Mucosa of rectum (tissue), 2 donors: Measurements from ENCODE around the gene TGM5.

Experiments
- H3K27ac ChIP-seq, 2 donors: one replicate each; pipeline ENCODE4 v1.7.0; 2013; ENCODE audit warnings: inconsistent platforms in 2 of 2, low read depth in 2 of 2, low read length in 2 of 2
- H3K27me3 ChIP-seq, 2 donors: one replicate each; pipeline ENCODE4 v1.7.0; 2013; ENCODE audit warnings: low read length in 2 of 2; ENCODE audit not compliant: control insufficient read depth in 2 of 2, insufficient read depth in 2 of 2
- H3K36me3 ChIP-seq, 2 donors: one replicate each; pipeline ENCODE4 v1.7.0; 2013; ENCODE audit warnings: low read length in 2 of 2; ENCODE audit not compliant: control insufficient read depth in 2 of 2, insufficient read depth in 2 of 2
- H3K4me1 ChIP-seq, 2 donors: one replicate each; pipeline ENCODE4 v1.7.0; 2013; ENCODE audit warnings: low read length in 2 of 2, mild to moderate bottlenecking in 1 of 2; ENCODE audit not compliant: control insufficient read depth in 2 of 2, insufficient read depth in 2 of 2
- H3K4me3 ChIP-seq, 2 donors: one replicate each; pipeline ENCODE4 v1.7.0; 2013; ENCODE audit warnings: low read length in 2 of 2
- H3K9ac ChIP-seq, 2 donors: one replicate each; pipeline ENCODE4 v1.7.0; 2013; ENCODE audit warnings: low read length in 2 of 2, low read depth in 1 of 2, mild to moderate bottlenecking in 1 of 2
- H3K9me3 ChIP-seq, 2 donors: one replicate each; pipeline ENCODE4 v1.7.0; 2013; ENCODE audit warnings: low read length in 2 of 2; ENCODE audit not compliant: control insufficient read depth in 2 of 2
- donor health status: healthy.
- donor health status: Normal muscosa, but diverticular disease.

The TGM5 gene

GRCh38 chr15:43210807-43211206, 55.9 kb downstream of the TGM5 start:
- H3K27ac ChIP-seq = no peak overlapping the region
- H3K36me3 ChIP-seq = no peaks in the 10 kb centered on the region
- H3K4me3 ChIP-seq = no peak overlapping the region
- H3K4me1 ChIP-seq = no peaks in the 10 kb centered on the region
- H3K9me3 ChIP-seq = no peaks in the 10 kb centered on the region
- peaks cover 0 to 2% of the 10 kb centered on the region in 2 donors for H3K27me3 ChIP-seq
- H3K9ac ChIP-seq = no peak overlapping the region

GRCh38 chr15:43210172-43210745, 56.5 kb downstream of the TGM5 start:
- Histone ChIP-seq H3K27ac (no peak overlapping the region), H3K9ac (no peak overlapping the region), H3K36me3 (no peaks in the 10 kb centered on the region), H3K27me3 (peaks cover 0 to 2% of the 10 kb centered on the region in 2 donors), H3K4me1 (no peaks in the 10 kb centered on the region), H3K4me3 (no peak overlapping the region), H3K9me3 (no peaks in the 10 kb centered on the region)

- Histone ChIP-seq H3K27ac (no peak overlapping the region), H3K9ac (no peak overlapping the region), H3K36me3 (no peaks in the 10 kb centered on the region), H3K4me1 (no peaks in the 10 kb centered on the region), H3K27me3 (peaks cover 0 to 2% of the 10 kb centered on the region in 2 donors), H3K4me3 (no peak overlapping the region), H3K9me3 (no peaks in the 10 kb centered on the region)
These were observed 57.5 kb downstream of the TGM5 start for GRCh38 chr15:43209059-43209824.

GRCh38 chr15:43208052-43209002, 58.4 kb downstream of the TGM5 start:
- Histone ChIP-seq H3K27me3 (peaks cover 0 to 2% of the 10 kb centered on the region in 2 donors), H3K4me3 (no peak overlapping the region), H3K27ac (no peak overlapping the region), H3K36me3 (no peaks in the 10 kb centered on the region), H3K9me3 (no peaks in the 10 kb centered on the region), H3K4me1 (no peaks in the 10 kb centered on the region), H3K9ac (no peak overlapping the region)

GRCh38 chr15:43207024-43207423, 59.7 kb downstream of the TGM5 start:
- Histone ChIP-seq H3K27ac (no peak overlapping the region), H3K27me3 (peaks cover 0 to 2% of the 10 kb centered on the region in 2 donors), H3K4me3 (no peak overlapping the region), H3K4me1 (no peaks in the 10 kb centered on the region), H3K9me3 (no peaks in the 10 kb centered on the region), H3K9ac (no peak overlapping the region), H3K36me3 (no peaks in the 10 kb centered on the region)

- Histone ChIP-seq H3K9me3 (no peaks in the 10 kb centered on the region), H3K9ac (no peak overlapping the region), H3K27ac (no peak overlapping the region), H3K4me1 (no peaks in the 10 kb centered on the region), H3K36me3 (no peaks in the 10 kb centered on the region), H3K4me3 (no peak overlapping the region), H3K27me3 (peaks cover 0 to 2% of the 10 kb centered on the region in 2 donors)
These were observed 60.7 kb downstream of the TGM5 start for GRCh38 chr15:43206054-43206453.

- Histone ChIP-seq H3K4me3 (no peak overlapping the region), H3K27me3 (no peaks in the 10 kb centered on the region), H3K9me3 (no peaks in the 10 kb centered on the region), H3K27ac (no peak overlapping the region), H3K36me3 (no peaks in the 10 kb centered on the region), H3K9ac (no peak overlapping the region), H3K4me1 (no peaks in the 10 kb centered on the region)
These were observed 62.5 kb downstream of the TGM5 start for GRCh38 chr15:43204016-43204901.

- H3K27me3 ChIP-seq = no peaks in the 10 kb centered on the region
These were observed 66.7 kb downstream of the TGM5 start for GRCh38 chr15:43199945-43200488.

GRCh38 chr15:43198992-43199391, 67.7 kb downstream of the TGM5 start:
- Histone ChIP-seq H3K27me3 (no peaks in the 10 kb centered on the region), H3K9me3 (no peaks in the 10 kb centered on the region), H3K4me1 (no peaks in the 10 kb centered on the region), H3K4me3 (no peak overlapping the region), H3K36me3 (peaks cover 21 to 32% of the 10 kb centered on the region in 2 donors), H3K9ac (no peak overlapping the region), H3K27ac (no peak overlapping the region)

More at GRCh38 chr15:43199945-43200488, 66.7 kb downstream of the TGM5 start:
- Histone ChIP-seq H3K36me3 (peaks cover 13 to 24% of the 10 kb centered on the region in 2 donors), H3K27ac (no peak overlapping the region), H3K9ac (no peak overlapping the region), H3K4me1 (no peaks in the 10 kb centered on the region), H3K9me3 (no peaks in the 10 kb centered on the region), H3K4me3 (no peak overlapping the region)
